GM23338 (cell line): Measurements from ENCODE around the gene CARMIL1. TPM values are rescaled to one million over a fixed set of nuclear protein-coding genes. Genes with fewer than 3 reads are reported as not detected.

Experiments
- ATAC-seq: fragments of 200-7000 bp; cut with Tn5 transposase; 3 replicates; pipeline ENCODE4 v1.9.1; 2020
- DNase-seq: peaks from one replicate; pipeline ENCODE4 v3.0.0-alpha.2; 2015; ENCODE audit warnings: low spot score
- H2AFZ ChIP-seq: fragments of 200-600 bp; sonication (generic); 2 replicates; pipeline ENCODE4 v1.8.0; 2016; ENCODE audit warnings: antibody characterized with exemption, mild to moderate bottlenecking, moderate library complexity
- H3F3A ChIP-seq: fragments of 200-600 bp; sonication (generic); replicated peaks from 2 replicates; pipeline ENCODE4 v1.8.0; 2017; ENCODE audit warnings: antibody characterized with exemption, mixed run types, low read depth
- H3K27ac ChIP-seq: fragments of 200-600 bp; sonication (generic); 2 replicates; pipeline ENCODE4 v1.6.1; 2016; ENCODE audit warnings: low read depth
- H3K27me3 ChIP-seq: fragments of 200-600 bp; sonication (generic); 2 replicates; pipeline ENCODE4 v1.8.0; 2016; ENCODE audit warnings: mild to moderate bottlenecking, mixed run types, moderate library complexity; ENCODE audit not compliant: insufficient read depth
- H3K36me3 ChIP-seq: fragments of 200-600 bp; sonication (generic); 2 replicates; pipeline ENCODE4 v1.8.0; 2016; ENCODE audit warnings: mild to moderate bottlenecking; ENCODE audit not compliant: insufficient read depth
- H3K4me1 ChIP-seq: fragments of 200-600 bp; sonication (generic); 2 replicates; pipeline ENCODE4 v1.8.0; 2016; ENCODE audit warnings: mild to moderate bottlenecking, moderate library complexity; ENCODE audit not compliant: insufficient read depth
- H3K4me2 ChIP-seq: fragments of 200-600 bp; sonication (generic); 2 replicates; pipeline ENCODE4 v1.7.1; 2017; ENCODE audit warnings: mixed run types
- H3K4me3 ChIP-seq: fragments of 200-600 bp; sonication (generic); 2 replicates; pipeline ENCODE4 v1.6.1; 2016; ENCODE audit warnings: mixed run types
- H3K79me2 ChIP-seq: fragments of 200-600 bp; sonication (generic); replicated peaks from 2 replicates; pipeline ENCODE4 v1.8.0; 2017; ENCODE audit warnings: mild to moderate bottlenecking; ENCODE audit not compliant: insufficient read depth
- H3K9me2 ChIP-seq: fragments of 200-600 bp; sonication (generic); 2 replicates; pipeline ENCODE4 v1.8.0; 2017; ENCODE audit not compliant: insufficient read depth
- H4K20me1 ChIP-seq: fragments of 200-600 bp; sonication (generic); replicated peaks from 2 replicates; pipeline ENCODE4 v1.8.0; 2017; ENCODE audit warnings: mild to moderate bottlenecking; ENCODE audit not compliant: insufficient read depth
- H3K27ac Mint-ChIP-seq: 2 replicates; pipeline ENCODE4 v1.8.0; 2020; ENCODE audit warnings: inconsistent platforms, mild to moderate bottlenecking, moderate library complexity, mixed read lengths
- H3K27me3 Mint-ChIP-seq: 3 replicates; pipeline ENCODE4 v1.8.0; 2022; ENCODE audit warnings: low read depth, mild to moderate bottlenecking, moderate library complexity, mixed read lengths, inconsistent platforms; ENCODE audit not compliant: insufficient read depth, poor library complexity
- H3K36me3 Mint-ChIP-seq: 3 replicates; pipeline ENCODE4 v1.8.0; 2021; ENCODE audit warnings: low read depth, mild to moderate bottlenecking, inconsistent platforms, moderate library complexity, mixed read lengths
- H3K4me1 Mint-ChIP-seq: 3 replicates; pipeline ENCODE4 v1.8.0; 2020; ENCODE audit warnings: mild to moderate bottlenecking, inconsistent platforms, mixed read lengths
- H3K4me3 Mint-ChIP-seq: 3 replicates; pipeline ENCODE4 v1.8.0; 2021; ENCODE audit warnings: moderate library complexity, mild to moderate bottlenecking, inconsistent platforms, mixed read lengths
- H3K9me3 Mint-ChIP-seq: 3 replicates; pipeline ENCODE4 v1.8.0; 2020; ENCODE audit warnings: moderate library complexity, mild to moderate bottlenecking, inconsistent platforms, mixed read lengths
- EZH2phosphoT487 ChIP-seq: fragments of 200-600 bp; sonication (generic); IDR thresholded peaks from one replicate; pipeline ENCODE4 v1.8.1; 2018; ENCODE audit warnings: antibody characterized with exemption; ENCODE audit not compliant: unreplicated experiment
- NANOG ChIP-seq: IDR thresholded peaks from 2 replicates; pipeline ENCODE4 v1.6.1; 2016; ENCODE audit warnings: antibody characterized with exemption, borderline replicate concordance
- POLR2AphosphoS5 ChIP-seq: IDR thresholded peaks from 2 replicates; pipeline ENCODE4 v1.6.1; 2016; ENCODE audit warnings: antibody characterized with exemption, low read depth
- STAT1 ChIP-seq: IDR thresholded peaks from one replicate; pipeline ENCODE4 v1.6.1; 2016; ENCODE audit warnings: antibody characterized with exemption; ENCODE audit not compliant: unreplicated experiment
- ZNF114 ChIP-seq: fragments of 250-450 bp; sonication (Bioruptor Pico); IDR thresholded peaks from 2 replicates; pipeline ENCODE4 v1.5.0; 2020; ENCODE audit warnings: mild to moderate bottlenecking, moderate library complexity
- ZNF462 ChIP-seq: fragments of 250-450 bp; sonication (Bioruptor Pico); IDR thresholded peaks from 2 replicates; pipeline ENCODE4 v1.5.0; 2020; ENCODE audit warnings: mild to moderate bottlenecking, moderate library complexity
- polyA plus RNA-seq: library from polyadenylated mRNA; unstranded; fragments of >200 nt; fragmentation: Nextera tagmentation; extraction: Ambion mirVana; gene quantifications from 2 replicates; pipeline ENCODE4 v1.2.1, GENCODE V29; 2016
- total RNA-seq: library from RNA; depleted of rRNA; stranded (reverse); fragments of >200 nt; shearing (Covaris generic); gene quantifications from 2 replicates; pipeline ENCODE4 v1.2.3, GENCODE V29; 2014

CARMIL1 gene
- total and polyA plus RNA-seq, 2 experiments from 2014 or later, result 43.2 to 66.9 TPM

- H3K27me3 ChIP-seq, result no peaks in the 10 kb centered on the region
- H3K79me2 ChIP-seq, result no peaks in the 10 kb centered on the region; the same call in 1 of the 2 replicates
- no peak for TF ChIP-seq POLR2AphosphoS5
- TF ChIP-seq ZNF114 (CRISPR knock-in tag), result no peak
- TF ChIP-seq NANOG, result no peak
- TF ChIP-seq STAT1, result no peak
- DNase-seq (no peak), ATAC-seq (no peak)
- Mint-ChIP-seq H3K4me3 (no peak overlapping the region), H3K36me3 (no peaks in the 10 kb centered on the region), H3K27me3 (peaks cover 3% of the 10 kb centered on the region), H3K27ac (no peak overlapping the region), H3K4me1 (peaks cover 10% of the 10 kb centered on the region; the same call in 2 of the 3 replicates), H3K9me3 (no peaks in the 10 kb centered on the region)
- H3K36me3 ChIP-seq, result no peaks in the 10 kb centered on the region
- no peak overlapping the region for H3K4me3 ChIP-seq
- H4K20me1 ChIP-seq, result no peaks in the 10 kb centered on the region; the same call in 1 of the 2 replicates
- no peak overlapping the region for H3K4me2 ChIP-seq
- no peak overlapping the region for H3K27ac ChIP-seq
- no peak overlapping the region for H2AFZ ChIP-seq
- H3K9me2 ChIP-seq, result no peaks in the 10 kb centered on the region
- H3F3A ChIP-seq, result no peaks in the 10 kb centered on the region
- H3K4me1 ChIP-seq, result no peaks in the 10 kb centered on the region
These were observed 155.7 kb downstream of the CARMIL1 start for GRCh38 chr6:25434921-25435320.

- DNase-seq (no peak), ATAC-seq (no peak)
- Histone ChIP-seq H3K36me3 (no peaks in the 10 kb centered on the region), H3K4me2 (no peak overlapping the region), H3K27ac (no peak overlapping the region), H4K20me1 (no peaks in the 10 kb centered on the region; the same call in 1 of the 2 replicates), H3K79me2 (no peaks in the 10 kb centered on the region; the same call in 1 of the 2 replicates), H3K4me3 (no peak overlapping the region), H3F3A (no peaks in the 10 kb centered on the region), H3K27me3 (no peaks in the 10 kb centered on the region), H3K9me2 (no peaks in the 10 kb centered on the region), H3K4me1 (no peaks in the 10 kb centered on the region), H2AFZ (no peak overlapping the region)
- Mint-ChIP-seq H3K27me3 (peaks cover 3% of the 10 kb centered on the region), H3K27ac (no peak overlapping the region), H3K9me3 (no peaks in the 10 kb centered on the region), H3K4me1 (peaks cover 10% of the 10 kb centered on the region; the same call in 2 of the 3 replicates), H3K4me3 (no peak overlapping the region), H3K36me3 (no peaks in the 10 kb centered on the region)
- TF ChIP-seq EZH2phosphoT487, result no peak
- TF ChIP-seq ZNF462 (CRISPR knock-in tag), result no peak
These were observed 156.3 kb downstream of the CARMIL1 start for GRCh38 chr6:25435416-25435985.
